D341Med (cell line): ENCODE measurements around the gene IPO13.

Experiments
- DNase-seq: peaks from one replicate; pipeline ENCODE4 v3.0.0; 2012; ENCODE audit warnings: low spot score

The IPO13 gene

GRCh38 chr1:43946236-43947060 lies at the start of gene IPO13:
IPO13 (plus strand) TSS chr1:43946950; CDS start chr1:43947601, 651 bp downstream.
- peak; percentile 97 for DNase-seq

GRCh38 chr1:43898981-43899380 lies 47.8 kb upstream of the IPO13 start:
- DNase-seq: no peak

GRCh38 chr1:43900386-43900785 lies 46.4 kb upstream of the IPO13 start:
- DNase-seq: no peak

GRCh38 chr1:43901196-43901961 lies 45.4 kb upstream of the IPO13 start:
- no peak for DNase-seq

- DNase-seq: peak; percentile 38
These were observed 44.5 kb upstream of the IPO13 start for GRCh38 chr1:43902058-43902831.

- no peak for DNase-seq
These were observed 41.8 kb upstream of the IPO13 start for GRCh38 chr1:43904660-43905551.

GRCh38 chr1:43908226-43908625 lies 38.5 kb upstream of the IPO13 start:
- no peak for DNase-seq

GRCh38 chr1:43908858-43909257 lies 37.9 kb upstream of the IPO13 start:
- no peak for DNase-seq

- DNase-seq: no peak
These were observed 36.4 kb upstream of the IPO13 start for GRCh38 chr1:43910343-43910742.

- DNase-seq: no peak
These were observed 34.1 kb upstream of the IPO13 start for GRCh38 chr1:43912607-43913006.

- DNase-seq: no peak
These were observed 33.7 kb upstream of the IPO13 start for GRCh38 chr1:43913051-43913501.

- no peak for DNase-seq
These were observed 32.9 kb upstream of the IPO13 start for GRCh38 chr1:43913666-43914360.

GRCh38 chr1:43914576-43915525 lies 31.9 kb upstream of the IPO13 start:
- no peak for DNase-seq

GRCh38 chr1:43919906-43920305 lies 26.8 kb upstream of the IPO13 start:
- no peak for DNase-seq

- no peak for DNase-seq
These were observed 25.7 kb upstream of the IPO13 start for GRCh38 chr1:43921022-43921421.

- no peak for DNase-seq
These were observed 22.2 kb upstream of the IPO13 start for GRCh38 chr1:43924516-43924915.

GRCh38 chr1:43925846-43926245 lies 20.9 kb upstream of the IPO13 start:
- no peak for DNase-seq

GRCh38 chr1:43930168-43930948 lies 16.4 kb upstream of the IPO13 start:
- peak; percentile 57 for DNase-seq

- no peak for DNase-seq
These were observed 15.8 kb upstream of the IPO13 start for GRCh38 chr1:43930949-43931275.
